Breast epithelium (tissue), 3 donors: Measurements from ENCODE around the gene GSDMA.

ENCODE experiments used
- CTCF ChIP-seq, 3 donors: fragments of 450-650 bp; IDR thresholded peaks; one replicate each; pipeline ENCODE4 v1.5.1; 2016 to 2017; ENCODE audit warnings: antibody characterized with exemption in 3 of 3, mild to moderate bottlenecking in 3 of 3, moderate library complexity in 3 of 3
- POLR2AphosphoS5 ChIP-seq, 3 donors: sonication (generic); formaldehyde crosslinking; IDR thresholded peaks; one replicate each; pipeline ENCODE4 v1.6.1; 2017; ENCODE audit warnings: antibody characterized with exemption in 3 of 3

- TF ChIP-seq CTCF (IDR thresholded peaks at IDR 0.05) (no peak), POLR2AphosphoS5 (IDR thresholded peaks at IDR 0.05) (no peak)
Measured at GRCh38 chr17:39979016-39979670, 16.3 kb downstream of the GSDMA start.
